ENCODE measurements around the gene LRTM2.

The LRTM2 gene

DNA sequence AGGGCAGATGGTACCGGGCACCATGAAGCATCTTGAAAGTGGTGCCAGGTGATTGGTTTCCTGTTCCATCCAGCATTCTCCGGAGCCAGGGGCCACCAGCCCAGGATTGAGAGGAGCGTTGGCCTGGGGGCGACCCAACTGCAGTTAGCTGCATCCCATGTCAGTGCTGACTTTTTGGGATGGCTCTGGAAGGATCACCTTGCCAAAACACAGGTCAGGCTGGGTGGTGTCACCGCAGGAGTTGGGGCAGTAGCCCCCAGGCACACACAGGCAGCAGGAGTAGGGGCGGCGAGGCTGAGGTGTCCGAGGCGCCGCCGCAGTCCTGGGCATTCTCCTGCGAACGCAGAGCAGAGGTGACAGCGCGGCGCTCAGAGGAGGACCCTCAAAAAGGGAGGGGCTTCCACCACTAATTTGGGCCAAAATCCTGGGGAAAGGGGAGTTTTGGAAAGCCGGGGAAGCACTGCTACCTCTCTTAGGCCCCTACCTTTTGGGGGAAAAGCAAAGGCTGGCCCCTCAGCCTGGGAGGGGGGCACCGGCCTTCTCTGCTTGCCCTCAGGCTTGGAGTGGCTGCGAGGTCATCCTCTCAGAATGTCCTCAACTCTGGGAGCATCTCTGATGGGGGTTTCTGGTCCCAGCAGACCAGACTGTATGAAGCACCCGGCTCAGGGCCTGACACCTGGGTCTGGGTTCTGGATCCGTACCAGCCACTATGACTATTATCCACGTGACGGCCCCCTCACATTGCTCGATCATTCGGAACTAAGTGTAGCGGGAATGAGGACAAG, 26.7 kb upstream of the LRTM2 start:
- TF ChIP-seq, protein P1, sequence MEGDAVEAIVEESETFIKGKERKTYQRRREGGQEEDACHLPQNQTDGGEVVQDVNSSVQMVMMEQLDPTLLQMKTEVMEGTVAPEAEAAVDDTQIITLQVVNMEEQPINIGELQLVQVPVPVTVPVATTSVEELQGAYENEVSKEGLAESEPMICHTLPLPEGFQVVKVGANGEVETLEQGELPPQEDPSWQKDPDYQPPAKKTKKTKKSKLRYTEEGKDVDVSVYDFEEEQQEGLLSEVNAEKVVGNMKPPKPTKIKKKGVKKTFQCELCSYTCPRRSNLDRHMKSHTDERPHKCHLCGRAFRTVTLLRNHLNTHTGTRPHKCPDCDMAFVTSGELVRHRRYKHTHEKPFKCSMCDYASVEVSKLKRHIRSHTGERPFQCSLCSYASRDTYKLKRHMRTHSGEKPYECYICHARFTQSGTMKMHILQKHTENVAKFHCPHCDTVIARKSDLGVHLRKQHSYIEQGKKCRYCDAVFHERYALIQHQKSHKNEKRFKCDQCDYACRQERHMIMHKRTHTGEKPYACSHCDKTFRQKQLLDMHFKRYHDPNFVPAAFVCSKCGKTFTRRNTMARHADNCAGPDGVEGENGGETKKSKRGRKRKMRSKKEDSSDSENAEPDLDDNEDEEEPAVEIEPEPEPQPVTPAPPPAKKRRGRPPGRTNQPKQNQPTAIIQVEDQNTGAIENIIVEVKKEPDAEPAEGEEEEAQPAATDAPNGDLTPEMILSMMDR (IDR thresholded peaks at IDR 0.05; ENCODE audit: borderline replicate concordance, control extremely low read depth, extremely low read depth, insufficient read depth, missing control alignments): no peak
- in situ Hi-C loops (cut with MboI; ENCODE audit: low sequenced_read_pairs, unreplicated experiment): loop anchor here (25.0 kb wide), 1 partner anchor 681 kb away; no protein-coding TSS in a partner anchor
- DNase-seq (ENCODE audit: low spot score): peak; percentile 7

DNA sequence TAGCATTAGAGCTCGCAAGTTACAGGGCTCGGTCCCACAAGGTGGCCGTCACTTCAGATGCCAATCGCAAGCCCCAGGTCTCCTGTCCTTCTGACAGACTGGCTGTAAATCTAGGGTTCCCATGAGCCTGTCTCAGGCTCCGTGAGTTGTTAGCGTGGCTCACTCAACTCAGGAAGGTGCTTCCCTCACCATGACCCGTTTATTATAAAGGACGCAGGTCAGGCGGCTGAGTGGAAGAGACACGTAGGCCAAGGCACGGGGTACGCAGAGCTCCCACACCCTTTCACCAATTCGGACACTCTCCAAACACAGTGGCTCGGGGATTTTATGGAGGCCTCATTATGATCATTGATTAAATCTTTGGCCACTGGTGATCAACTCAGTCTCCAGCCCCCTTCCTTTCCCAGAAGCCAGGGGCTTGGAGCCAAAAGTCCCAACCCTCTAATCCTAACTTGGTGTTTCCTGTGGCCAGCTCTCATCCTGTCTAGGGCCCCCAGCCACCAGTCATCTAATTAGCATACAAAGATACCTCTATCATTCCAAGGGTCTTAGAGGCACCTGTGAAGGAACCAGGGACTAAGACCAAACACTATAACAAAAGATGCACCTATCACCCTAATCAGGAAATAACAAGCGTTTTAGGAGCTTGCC, 25.8 kb upstream of the LRTM2 start:
- TF ChIP-seq, protein P1 (IDR thresholded peaks at IDR 0.05; ENCODE audit: borderline replicate concordance, control extremely low read depth, extremely low read depth, insufficient read depth, missing control alignments): no peak
- DNase-seq (ENCODE audit: low spot score): no peak
- in situ Hi-C loops (cut with MboI; ENCODE audit: low sequenced_read_pairs, unreplicated experiment): loop anchor here (25.0 kb wide), 1 partner anchor 682 kb away; no protein-coding TSS in a partner anchor

DNA sequence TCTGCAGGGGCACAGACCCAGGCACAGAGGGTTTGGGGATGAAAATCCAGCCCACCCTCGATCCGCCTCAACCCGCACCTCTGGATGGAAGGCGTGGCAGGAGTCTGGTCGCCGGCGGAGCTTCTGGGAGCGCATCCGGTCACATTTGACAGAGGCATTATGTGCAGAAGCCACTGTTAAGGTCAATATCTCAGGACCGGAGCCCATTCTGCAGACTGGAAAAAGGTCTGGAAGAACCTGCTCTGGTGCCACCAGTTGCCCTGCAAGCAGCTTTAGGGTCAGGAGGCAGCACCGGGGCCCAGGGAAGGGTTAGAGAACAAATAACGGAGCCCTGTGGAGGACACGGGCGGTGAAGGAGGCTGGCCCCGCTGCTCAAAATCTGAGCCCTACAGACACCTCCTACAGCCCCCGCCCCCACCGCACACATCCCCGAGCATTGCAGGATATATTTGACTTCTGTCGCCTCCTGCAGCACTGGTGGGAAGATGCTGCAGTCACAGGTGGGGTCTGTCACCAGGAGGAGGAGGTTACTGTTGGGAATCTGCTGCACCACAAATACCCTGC, 25.1 kb upstream of the LRTM2 start:
- no peak for DNase-seq (ENCODE audit: low spot score)
- TF ChIP-seq, protein P1 (IDR thresholded peaks at IDR 0.05; ENCODE audit: borderline replicate concordance, control extremely low read depth, extremely low read depth, insufficient read depth, missing control alignments): no peak
- in situ Hi-C loops (cut with MboI; ENCODE audit: low sequenced_read_pairs, unreplicated experiment): loop anchor here (25.0 kb wide), 1 partner anchor 683 kb away; no protein-coding TSS in a partner anchor

DNA sequence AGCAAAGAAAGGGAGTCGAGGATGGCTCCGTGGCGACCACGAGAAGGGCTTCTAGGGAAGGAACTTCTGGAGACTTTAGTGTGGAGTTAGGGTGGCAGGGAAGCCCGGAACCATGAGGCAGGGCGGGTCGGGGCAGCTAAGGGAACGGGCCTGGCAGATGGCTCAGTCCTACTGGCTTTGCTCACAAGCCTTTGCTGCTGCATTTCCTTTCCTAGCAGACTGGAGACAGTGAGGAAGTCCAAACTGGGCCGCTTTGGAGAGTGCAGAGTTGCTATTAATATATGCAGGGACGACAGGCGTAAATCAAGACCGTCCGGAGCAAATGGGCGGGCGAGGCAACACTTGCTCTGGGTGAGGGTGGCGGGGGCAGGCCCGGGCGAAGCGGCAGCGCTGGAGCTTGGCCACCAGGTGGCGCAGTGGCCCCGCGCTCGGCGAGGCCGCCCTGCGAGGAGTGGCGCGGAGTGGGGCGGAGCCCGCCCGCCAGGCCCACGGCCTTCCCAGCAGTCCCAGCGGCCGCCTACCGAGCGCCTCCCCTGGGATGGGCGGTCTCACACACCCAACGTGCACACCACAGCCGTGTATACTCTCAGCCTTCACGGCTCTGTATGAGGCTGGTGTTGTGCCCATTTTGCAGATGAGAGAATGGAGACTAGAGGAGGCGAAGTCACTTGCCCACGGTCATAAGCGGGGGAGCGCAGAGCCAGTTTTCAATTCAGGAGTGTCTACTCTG, 24.4 kb upstream of the LRTM2 start:
- in situ Hi-C loops (cut with MboI; ENCODE audit: low sequenced_read_pairs, unreplicated experiment): loop anchor here (25.0 kb wide), 1 partner anchor 684 kb away; no protein-coding TSS in a partner anchor
- TF ChIP-seq, protein P1 (IDR thresholded peaks at IDR 0.05; ENCODE audit: borderline replicate concordance, control extremely low read depth, extremely low read depth, insufficient read depth, missing control alignments): peak; percentile 98
- DNase-seq (ENCODE audit: low spot score): peak; percentile 97

DNA sequence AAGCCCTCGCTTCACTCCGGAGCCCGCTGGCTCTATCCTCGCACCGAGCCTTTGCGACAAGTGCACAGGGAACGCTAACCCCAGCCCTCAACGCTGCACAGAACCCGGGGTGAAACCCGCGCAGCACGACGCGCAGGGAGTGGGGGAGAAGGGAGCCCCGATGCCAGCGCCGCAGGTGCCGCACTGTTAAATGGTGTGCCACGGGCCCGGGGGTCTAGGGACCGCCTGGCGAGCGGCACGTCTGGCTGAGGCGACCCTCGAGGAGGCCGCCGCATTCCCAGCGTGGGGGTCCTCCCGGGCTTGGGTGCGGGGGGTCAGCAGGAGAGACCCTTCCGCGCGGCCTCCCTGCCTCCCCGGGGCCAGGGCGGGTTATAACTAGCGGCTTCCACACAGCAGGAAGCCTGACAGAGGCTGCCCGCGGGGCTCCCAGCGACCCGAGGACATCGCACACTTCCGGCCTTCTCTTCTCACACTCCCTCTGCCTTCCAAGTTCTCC, 23.8 kb upstream of the LRTM2 start:
- peak; percentile 69 for DNase-seq (ENCODE audit: low spot score)
- TF ChIP-seq, protein P1 (IDR thresholded peaks at IDR 0.05; ENCODE audit: borderline replicate concordance, control extremely low read depth, extremely low read depth, insufficient read depth, missing control alignments): no peak
- in situ Hi-C loops (cut with MboI; ENCODE audit: low sequenced_read_pairs, unreplicated experiment): loop anchor here (25.0 kb wide), 1 partner anchor 684 kb away; no protein-coding TSS in a partner anchor
